Germinal center (tissue), 1 donor: ENCODE measurements around the gene COQ10A.

Experiments used
- DNase-seq: peaks from one replicate; pipeline ENCODE4 v3.0.0; 2012; ENCODE audit warnings: mixed read lengths, low spot score

The COQ10A gene

DNA sequence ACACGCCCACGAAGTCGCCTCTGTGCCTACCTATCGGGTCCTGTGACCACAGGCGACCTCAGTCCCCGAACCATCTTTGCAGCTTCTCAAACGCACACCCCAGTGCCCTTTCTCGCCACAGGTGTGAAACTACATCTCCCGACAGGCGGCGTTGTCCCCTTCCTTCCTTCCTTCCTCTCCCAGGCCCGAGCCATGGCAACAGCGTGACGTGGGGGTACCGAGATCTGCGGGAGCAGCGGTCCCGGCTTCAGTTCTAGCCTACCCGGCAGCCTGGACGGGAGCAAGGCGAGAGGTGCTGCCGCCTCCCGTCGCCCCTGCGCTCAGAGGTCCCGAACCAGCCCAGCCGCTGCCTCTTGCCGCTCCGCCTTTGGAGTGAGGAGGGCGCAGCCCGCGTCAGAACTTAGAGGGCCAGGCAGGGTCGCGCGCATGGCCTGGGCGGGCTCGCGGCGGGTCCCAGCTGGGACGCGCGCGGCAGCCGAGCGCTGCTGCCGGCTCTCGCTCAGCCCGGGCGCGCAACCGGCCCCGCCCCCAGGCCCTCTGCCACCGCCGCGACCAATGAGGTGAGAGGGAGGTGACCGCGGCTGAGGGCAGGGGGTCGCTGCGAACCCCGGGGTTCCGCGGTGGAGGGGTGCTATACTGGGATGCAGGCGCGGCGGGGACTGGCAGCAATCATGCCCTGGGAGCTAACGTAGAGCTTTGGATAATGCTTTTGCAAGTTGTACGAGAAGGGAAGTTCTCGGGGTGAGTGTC lies at the start of gene COQ10A:
Gene COQ10A, plus strand, starts transcription at position 250 of the 750 bp plus-strand sequence. Its CDS starts 177 bp downstream, at position 427.
- peak; percentile 97 for DNase-seq

DNA sequence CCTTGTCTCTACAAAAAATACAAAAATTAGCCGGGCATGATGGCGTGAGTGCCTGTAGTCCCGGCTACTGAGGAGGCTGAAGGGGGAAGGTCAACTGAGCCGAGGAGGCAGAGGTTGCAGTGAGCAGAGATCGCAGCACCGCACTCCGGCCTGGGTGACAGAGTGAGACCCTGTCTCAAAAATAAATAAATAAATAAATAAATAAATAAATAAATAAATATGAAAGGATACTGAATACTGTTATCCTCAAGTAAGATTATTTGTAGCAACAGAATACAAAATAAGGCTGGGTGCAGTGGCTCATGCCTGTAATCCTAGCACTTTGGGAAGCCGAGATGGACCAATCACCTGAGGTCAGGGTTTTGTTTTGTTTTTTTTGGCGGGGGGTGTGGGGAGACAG lies 46.9 kb upstream of the COQ10A start:
- DNase-seq, result no peak

DNA sequence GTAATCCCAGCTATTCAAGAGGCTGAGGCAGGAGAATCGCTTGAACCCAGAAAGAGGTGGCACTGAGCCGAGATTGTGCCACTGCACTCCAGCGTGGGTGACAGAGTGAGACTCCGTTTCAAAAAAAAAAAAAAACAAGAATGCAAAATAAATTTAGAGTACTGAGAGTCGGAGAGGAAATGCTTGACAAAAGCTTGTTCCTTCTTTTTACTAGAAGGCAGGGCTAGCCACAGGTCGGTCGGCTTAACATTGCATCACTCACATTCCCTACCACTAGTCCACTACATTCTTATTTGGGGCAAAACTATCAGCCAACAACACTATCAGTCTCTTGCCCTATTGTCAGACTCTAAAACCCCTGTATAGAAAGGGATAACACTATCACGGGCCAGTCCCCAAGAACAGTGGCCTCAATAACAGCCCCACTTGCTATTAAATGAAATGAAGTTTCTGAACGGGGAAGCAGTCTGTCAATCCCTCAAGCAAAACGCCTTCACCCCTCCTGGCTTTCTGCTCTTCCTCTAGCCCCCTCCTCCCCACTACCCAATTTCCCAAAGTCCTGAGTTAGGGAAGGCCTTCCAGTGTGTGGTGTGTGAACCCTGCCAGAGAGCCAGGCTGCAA lies 46.0 kb upstream of the COQ10A start:
- DNase-seq, result peak; percentile 66

DNA sequence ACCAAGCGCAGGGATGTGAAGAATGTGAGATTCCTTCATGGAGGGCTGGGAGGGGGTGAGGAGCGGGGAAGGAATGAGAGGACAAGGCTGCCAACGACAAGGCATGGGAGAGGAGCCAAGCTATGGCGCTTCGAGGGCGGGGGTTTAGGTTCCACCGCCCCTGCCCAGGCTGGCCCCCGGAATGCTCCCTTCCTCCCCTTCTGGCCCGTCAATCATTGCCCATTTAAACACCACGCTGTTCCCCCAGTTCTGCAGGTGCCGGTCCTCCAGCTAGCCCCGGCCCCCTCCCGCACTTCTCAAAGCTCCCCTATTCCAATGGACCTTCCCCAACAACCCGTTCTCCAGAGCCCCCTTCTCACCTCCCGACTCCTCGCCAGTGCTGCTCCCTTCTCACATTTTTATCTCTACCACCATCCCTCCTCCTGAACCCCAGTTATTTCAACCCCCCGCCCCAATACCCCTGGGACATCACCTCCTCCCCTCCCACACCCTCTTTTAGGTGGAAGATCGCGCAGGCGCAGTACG lies 45.4 kb upstream of the COQ10A start:
- peak; percentile 84 for DNase-seq

DNA sequence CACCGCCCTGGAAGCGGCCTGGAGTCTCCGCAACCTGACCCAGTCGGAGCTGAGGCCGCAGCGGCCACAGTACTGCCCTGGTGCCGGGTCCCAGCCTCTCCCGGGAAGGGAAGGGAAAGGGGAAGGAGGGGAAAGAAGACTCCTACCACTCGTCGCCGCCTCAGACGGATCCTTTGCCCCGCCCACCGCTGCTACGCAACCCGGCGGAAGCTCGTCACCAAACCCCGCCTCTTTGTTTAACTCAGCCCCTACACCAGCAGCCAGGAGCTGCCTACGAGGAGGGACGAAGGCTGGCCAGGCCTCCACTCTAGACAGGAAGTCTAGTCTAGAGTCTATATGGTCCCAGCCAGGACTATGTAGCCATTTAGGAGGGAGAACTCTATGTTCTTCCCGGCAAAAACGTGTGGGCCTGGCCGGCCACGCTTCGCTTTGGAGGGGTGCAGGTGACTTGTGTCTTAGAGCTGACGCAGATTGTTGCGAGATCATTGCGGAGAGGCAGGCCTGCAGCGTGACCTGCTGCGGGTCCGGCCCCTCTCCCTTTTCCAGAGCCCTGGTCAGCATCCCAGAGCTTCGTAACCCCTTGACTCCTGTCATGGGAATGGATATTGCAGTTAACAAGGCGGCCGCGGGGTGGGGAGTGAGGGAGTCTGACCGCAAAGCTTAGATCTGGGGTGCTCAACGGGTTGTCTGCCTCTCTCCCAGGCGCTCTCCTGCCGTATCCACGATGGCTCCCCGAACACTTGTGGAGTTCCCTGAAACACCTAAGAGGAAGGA lies 44.8 kb upstream of the COQ10A start, which contains the start of gene RNF41:
Gene RNF41, minus strand, starts transcription at position 166 of the 774 bp plus-strand sequence. CDS start 7,875 bp downstream, outside the sequence.
- DNase-seq, result peak; percentile 97

DNA sequence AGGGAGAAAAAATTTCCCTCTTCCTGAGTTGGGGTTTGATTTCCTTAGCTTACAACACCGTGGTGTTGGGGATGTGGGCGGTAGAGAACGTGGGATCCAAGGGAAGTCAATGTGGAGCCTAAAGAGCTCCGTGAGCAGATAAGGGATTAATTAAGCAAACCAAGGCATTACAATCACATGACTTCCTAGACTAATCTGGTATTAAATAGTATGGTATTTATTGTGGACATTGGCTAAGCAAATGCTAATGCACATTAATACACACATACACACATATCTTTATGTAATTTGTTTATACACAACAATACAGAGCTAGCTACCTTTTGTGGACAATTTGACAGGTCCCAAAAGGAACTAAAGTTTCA lies 44.2 kb upstream of the COQ10A start:
- DNase-seq, result no peak

DNA sequence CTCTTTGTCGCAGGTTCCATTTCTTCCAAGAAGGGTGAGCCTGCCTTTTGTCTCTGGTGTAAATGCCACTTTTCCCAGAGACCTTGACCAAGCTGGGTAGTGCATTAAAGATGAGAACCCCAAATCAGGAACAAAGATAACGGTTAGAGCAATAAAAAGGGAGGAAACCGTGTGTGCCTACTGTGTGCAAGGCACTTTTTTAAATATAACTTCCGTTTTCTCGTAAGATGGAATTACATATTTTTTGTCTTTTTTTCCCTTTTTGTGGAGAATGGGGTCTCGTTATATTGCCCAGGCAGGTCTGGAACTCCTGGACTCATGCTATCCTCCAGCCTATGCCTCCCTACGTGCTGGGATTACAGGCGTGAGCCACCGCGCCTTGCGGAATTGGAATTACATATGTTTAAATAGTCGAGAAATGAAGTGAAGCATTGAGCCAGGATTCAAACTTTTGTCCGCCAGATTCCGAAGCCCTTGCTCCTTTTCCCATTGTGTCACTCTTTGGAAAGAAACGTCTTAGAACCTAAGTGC lies 43.1 kb upstream of the COQ10A start:
- DNase-seq, result no peak

DNA sequence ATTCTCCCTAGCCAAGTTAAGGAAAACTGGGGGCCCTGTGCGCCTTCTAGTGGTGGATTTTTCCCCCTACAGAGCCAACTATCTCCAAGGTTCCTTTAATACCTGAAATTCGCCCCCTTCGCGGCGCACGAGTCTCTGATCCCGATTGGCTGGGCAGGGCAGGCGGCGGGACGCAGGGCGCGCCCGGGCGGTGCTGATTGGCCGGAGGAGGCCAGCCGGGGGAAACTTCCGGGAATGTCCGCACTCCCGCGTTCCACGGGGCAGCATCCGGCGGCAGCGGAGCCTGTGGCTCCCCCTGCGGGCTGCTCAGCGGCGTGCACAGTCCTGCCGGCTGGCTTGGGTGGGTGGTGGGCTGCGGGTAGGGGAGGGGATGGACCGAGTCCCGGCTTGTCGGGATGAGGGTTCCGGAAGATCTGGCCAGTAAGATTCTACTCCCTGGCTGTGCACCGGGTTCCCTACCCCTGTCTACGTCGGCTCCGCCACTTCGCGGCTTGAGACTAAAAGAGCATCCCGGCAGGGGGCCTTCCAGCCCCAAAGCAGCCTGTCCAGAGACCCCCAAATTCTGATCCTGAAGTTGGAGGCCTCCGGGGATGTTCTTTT lies 42.5 kb upstream of the COQ10A start, which contains the start of gene NABP2:
Gene NABP2, plus strand, starts transcription at position 241 of the 600 bp plus-strand sequence. CDS start 515 bp downstream, outside the sequence.
- peak; percentile 100 for DNase-seq

DNA sequence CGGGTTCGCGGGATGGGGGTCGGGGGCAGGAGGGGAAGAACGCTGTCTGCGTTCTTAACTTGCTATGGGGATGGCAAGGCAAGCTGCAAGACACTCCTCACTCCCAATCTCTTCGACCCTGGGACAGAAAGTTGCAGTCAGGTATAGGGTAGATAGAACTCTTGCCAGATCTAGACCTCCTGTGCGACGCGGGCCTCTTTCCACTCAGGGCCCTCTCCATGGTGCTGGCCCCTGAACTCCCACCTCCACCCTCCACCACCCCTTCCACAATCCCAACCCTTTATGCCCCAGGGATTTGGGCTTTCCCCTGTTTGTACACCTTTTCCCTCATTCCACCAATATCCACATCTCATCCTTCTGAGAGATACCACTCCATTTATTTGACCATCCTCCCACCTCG lies 41.8 kb upstream of the COQ10A start:
- DNase-seq, result no peak

DNA sequence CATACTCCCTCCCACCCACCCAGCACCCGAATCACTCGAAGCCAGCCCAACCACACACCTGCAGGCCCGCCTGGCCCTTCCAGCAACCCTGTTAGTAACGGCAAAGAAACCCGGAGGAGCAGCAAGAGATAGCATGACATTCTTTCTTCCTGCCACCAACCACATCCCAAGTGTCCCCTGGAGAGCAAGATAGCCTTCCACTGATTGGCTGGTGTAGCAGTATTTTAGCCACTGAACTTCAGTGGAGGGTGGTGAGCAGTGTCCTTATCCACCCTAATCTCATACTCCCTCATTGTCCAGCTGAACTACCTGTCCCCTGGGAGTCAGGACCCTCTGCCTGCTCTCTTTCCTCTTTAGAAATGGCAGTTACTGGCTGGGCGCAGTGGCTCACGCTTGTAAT lies 37.7 kb upstream of the COQ10A start:
- no peak for DNase-seq

DNA sequence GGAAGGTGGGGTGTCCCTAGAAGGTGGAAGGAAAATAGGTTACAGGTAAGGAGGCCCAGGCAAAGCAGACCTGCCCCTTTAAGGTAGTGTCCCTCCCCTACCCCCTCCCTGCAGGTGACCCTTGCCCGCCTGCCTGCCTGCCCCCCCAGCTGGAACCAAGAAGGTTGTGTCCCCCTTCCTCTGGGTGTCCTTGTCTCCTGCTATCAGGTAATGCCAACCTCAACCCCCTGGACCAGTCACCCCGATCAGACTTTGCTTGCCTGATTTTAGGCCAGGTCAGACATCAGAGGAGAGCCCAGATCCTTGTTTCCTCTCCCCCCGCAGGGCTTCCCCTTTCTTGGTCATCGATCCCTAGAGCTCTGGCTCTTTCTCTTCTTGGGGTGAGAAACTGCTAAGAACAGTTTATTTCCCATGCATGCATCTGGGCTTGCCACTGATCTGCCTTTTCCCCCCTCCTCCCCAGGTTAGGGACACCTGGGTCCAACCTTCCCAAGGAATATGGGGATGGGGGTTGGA lies 36.8 kb upstream of the COQ10A start, which contains the start of gene SLC39A5:
Gene SLC39A5, plus strand, starts transcription at position 136 of the 516 bp plus-strand sequence. CDS start 1,224 bp downstream, outside the sequence.
- DNase-seq, result no peak

DNA sequence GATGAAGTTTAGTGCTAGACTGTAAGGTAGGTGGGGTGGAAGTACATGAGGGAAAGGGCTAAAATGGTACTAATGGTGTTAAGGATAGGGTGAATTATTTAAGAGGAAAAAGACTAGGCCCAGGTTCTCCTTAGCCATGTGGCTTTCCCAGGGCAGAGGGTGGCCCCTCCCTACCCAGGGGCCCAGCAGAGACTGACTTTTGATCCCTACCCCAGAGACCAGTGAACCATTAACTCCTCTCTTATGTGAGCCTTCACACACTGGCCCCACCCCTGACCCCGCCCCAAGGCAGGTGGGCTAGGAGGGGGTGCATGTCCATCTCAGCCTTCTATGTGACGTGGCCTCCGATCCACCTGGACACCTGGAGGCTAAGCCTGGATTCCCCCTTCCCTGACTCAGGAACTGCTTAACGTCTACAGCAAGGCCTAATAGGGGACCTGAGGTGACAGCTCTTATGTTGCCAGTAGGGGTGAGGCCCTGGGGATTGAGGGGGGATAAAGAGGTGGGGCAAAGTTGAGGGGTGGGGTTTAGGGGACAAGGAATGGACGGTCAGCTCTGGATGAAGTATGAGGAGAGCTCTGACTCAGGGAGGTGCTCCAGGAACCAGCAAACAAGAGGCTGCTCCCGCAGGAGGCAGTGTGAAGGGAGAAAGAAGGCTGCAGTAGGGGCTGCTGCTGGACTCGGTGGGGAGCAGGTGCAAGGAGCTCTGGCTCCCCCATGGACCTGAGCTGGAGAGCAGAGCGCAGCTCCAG lies 36.1 kb upstream of the COQ10A start:
- DNase-seq, result no peak

DNA sequence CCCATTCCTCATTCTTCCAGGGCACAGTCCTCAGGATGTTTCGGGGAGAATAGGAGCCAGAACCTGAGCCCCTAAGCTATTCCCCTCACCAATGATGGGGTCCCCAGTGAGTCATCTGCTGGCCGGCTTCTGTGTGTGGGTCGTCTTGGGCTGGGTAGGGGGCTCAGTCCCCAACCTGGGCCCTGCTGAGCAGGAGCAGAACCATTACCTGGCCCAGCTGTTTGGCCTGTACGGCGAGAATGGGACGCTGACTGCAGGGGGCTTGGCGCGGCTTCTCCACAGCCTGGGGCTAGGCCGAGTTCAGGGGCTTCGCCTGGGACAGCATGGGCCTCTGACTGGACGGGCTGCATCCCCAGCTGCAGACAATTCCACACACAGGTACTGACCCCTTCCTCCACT lies 35.6 kb upstream of the COQ10A start:
- no peak for DNase-seq

DNA sequence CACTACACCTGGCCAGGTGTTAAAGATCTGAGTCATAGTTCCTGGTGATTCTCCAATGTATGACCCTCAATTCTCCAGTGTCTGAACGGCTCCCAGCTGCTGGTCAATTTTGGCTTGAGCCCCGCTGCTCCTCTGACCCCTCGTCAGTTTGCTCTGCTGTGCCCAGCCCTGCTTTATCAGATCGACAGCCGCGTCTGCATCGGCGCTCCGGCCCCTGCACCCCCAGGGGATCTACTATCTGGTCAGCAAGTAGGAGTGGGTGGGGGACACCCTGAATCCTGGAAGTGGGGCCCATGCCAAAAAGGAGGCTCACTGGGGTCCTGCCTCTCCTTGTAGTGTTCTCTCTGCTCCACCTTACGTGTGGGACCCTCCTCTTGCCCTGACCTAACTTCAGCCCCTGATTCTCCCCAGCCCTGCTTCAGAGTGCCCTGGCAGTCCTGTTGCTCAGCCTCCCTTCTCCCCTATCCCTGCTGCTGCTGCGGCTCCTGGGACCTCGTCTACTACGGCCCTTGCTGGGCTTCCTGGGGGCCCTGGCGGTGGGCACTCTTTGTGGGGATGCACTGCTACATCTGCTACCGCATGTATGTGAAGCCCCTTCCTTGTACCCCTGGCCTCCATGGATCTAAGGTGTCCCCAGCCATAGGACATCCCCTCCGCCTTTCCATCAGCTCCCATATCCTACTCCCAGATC lies 31.9 kb upstream of the COQ10A start:
- no peak for DNase-seq

DNA sequence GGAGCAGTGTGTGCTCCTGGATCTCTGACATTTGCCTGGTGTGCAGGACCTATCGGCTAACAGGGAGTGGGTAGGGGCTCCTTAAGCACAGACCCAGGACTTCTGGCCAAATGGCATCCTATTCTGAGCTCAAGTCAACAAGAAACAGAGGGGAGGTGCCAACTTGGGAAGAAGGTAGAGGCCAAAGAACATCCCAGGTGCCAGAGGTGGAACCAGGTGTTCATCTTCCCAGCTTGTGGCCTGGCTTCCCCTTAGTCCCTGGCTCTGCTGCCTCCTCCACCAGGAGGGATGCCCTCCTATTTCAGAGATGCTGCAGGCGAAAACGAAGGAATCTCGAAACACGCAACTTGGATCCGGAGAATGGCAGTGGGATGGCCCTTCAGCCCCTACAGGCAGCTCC lies 30.7 kb upstream of the COQ10A start:
- DNase-seq, result no peak

DNA sequence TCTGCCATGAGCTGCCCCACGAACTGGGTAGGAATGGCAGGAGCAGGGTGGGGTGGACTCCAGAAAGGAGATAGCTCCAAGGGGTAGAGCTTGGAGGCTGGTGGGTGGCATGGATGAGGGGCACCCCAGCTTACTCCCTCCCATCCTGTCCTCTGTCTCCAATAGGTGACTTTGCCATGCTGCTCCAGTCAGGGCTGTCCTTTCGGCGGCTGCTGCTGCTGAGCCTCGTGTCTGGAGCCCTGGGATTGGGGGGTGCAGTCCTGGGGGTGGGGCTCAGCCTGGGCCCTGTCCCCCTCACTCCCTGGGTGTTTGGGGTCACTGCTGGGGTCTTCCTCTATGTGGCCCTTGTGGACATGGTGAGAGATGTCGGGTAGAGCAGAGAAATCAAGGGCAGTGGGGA lies 29.8 kb upstream of the COQ10A start:
- DNase-seq, result no peak

DNA sequence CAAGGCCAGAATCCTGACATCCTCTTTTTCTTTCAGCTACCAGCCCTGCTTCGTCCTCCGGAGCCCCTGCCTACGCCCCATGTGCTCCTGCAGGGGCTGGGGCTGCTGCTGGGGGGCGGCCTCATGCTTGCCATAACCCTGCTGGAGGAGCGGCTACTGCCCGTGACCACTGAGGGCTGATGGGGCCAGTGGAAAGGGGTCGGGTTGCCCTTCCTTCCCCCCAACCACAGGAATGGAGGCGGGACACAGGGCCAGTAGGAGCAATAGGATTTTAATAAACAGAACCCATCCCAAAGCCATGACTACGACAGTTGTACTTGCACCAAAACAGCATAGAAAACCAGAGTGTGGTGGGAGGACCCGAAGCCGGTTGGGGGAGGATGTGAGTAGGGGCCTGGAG lies 29.2 kb upstream of the COQ10A start:
- no peak for DNase-seq

DNA sequence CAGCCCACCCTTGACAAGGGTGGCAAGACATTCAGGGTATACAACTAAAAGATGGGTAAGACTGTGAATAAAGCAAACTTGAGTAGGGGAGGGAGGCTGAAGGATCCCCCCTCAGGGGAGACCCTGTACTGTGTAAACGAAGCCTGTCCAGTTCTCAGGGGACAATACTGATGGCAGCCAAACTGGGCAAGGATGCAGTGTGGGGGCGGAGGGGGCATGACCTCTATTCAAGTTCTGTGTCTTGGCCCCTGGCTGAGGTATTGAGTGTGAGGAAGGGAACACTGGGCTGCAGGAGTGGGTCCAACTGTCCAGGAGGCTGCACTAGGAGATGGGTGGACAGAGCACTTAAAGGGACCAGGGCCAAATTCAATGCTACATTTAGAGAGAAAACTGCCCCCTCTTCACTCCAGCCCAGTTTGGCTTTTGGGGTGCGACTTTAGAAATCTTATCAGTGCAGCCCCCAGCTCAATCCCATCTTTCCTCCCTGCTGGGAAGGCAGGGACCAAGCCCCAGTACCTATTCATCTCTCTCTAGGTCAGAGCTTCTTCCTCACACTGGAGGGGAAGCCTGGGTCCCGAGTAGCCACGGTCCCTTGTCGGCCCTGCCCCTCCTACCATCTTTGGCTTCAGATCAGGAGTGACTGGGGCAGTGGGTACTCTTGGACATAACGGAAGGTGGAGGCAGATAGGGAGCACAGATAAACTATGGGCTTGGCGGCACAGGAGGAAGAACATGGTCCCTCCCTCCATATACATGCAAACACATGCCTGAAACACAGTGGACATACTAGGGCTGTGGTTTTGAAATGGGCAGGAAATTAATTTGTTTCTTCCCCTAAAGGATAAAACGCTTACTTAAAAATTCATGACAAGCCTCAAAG lies 25.1 kb upstream of the COQ10A start:
- DNase-seq, result no peak

DNA sequence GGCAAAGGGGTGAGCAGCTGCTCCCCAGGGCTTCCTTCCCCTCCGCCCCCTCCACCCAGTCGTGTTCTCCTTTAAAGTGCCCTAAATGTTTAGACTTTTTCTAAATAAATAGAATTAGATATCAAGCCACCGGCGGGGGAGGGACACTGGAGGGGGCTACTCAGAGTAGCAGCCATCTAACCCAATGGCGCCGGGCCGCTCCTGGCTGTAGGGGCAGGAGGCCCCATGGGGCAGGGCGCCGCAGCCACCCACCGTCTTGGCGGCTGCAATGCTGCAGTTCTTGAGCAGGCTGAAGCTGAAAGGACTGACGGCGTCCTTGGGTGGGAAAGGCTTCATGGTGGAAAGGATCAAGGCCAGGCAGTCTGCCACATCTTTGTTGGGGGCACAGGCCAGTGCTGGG lies 23.8 kb upstream of the COQ10A start:
- no peak for DNase-seq
